ENCODE results near the gene PTPRN2. TPM values are rescaled to one million over a fixed set of nuclear protein-coding genes. Genes with fewer than 3 reads are reported as not detected.
"Not testable (repeated sequence)": the region's sequence is repeated elsewhere in the genome, so short reads cannot be mapped to it uniquely, and the experiment has no call there.

The PTPRN2 gene
- polyA plus RNA-seq, 4 donors: 7.4 to 9.6 (median 8.8) TPM

GRCh38 chr7:157700231-157701005 is 887.2 kb downstream of the PTPRN2 start:
- DNase-seq (ENCODE audit: low read depth in 4 of 4, low spot score in 3 of 4): no peak

- DNase-seq (ENCODE audit: low read depth in 4 of 4, low spot score in 3 of 4): no peak
Measured at GRCh38 chr7:157699357-157700013, 888.1 kb downstream of the PTPRN2 start.

- not testable (repeated sequence) for DNase-seq (ENCODE audit: low read depth in 4 of 4, low spot score in 3 of 4)
Measured at GRCh38 chr7:157697287-157697686, 890.3 kb downstream of the PTPRN2 start.

GRCh38 chr7:157695609-157696008 is 892.0 kb downstream of the PTPRN2 start:
- not testable (repeated sequence) for DNase-seq (ENCODE audit: low read depth in 4 of 4, low spot score in 3 of 4)

- DNase-seq (ENCODE audit: low read depth in 4 of 4, low spot score in 3 of 4): no peak
Measured at GRCh38 chr7:157694376-157694665, 893.3 kb downstream of the PTPRN2 start.

GRCh38 chr7:157693521-157694375 is 893.9 kb downstream of the PTPRN2 start:
- DNase-seq (ENCODE audit: low read depth in 4 of 4, low spot score in 3 of 4): no peak

- no peak for DNase-seq (ENCODE audit: low read depth in 4 of 4, low spot score in 3 of 4)
Measured at GRCh38 chr7:157693071-157693520, 894.5 kb downstream of the PTPRN2 start.

GRCh38 chr7:157692460-157693011 is 895.1 kb downstream of the PTPRN2 start:
- DNase-seq (ENCODE audit: low read depth in 4 of 4, low spot score in 3 of 4): no peak

GRCh38 chr7:157691586-157692459 is 895.8 kb downstream of the PTPRN2 start:
- DNase-seq (ENCODE audit: low read depth in 4 of 4, low spot score in 3 of 4): no peak

GRCh38 chr7:157690833-157691585 is 896.6 kb downstream of the PTPRN2 start:
- DNase-seq (ENCODE audit: low read depth in 4 of 4, low spot score in 3 of 4): peak in 3 of 4 donors; percentile 41 to 47 (median 42)

GRCh38 chr7:157690058-157690832 is 897.4 kb downstream of the PTPRN2 start:
- DNase-seq (ENCODE audit: low read depth in 4 of 4, low spot score in 3 of 4): no peak

GRCh38 chr7:157689269-157690057 is 898.2 kb downstream of the PTPRN2 start:
- DNase-seq (ENCODE audit: low read depth in 4 of 4, low spot score in 3 of 4): no peak

GRCh38 chr7:157688533-157689268 is 898.9 kb downstream of the PTPRN2 start:
- no peak for DNase-seq (ENCODE audit: low read depth in 4 of 4, low spot score in 3 of 4)

GRCh38 chr7:157687845-157688532 is 899.6 kb downstream of the PTPRN2 start:
- DNase-seq (ENCODE audit: low read depth in 4 of 4, low spot score in 3 of 4): no peak

- DNase-seq (ENCODE audit: low read depth in 4 of 4, low spot score in 3 of 4): no peak
Measured at GRCh38 chr7:157687158-157687557, 900.5 kb downstream of the PTPRN2 start.

GRCh38 chr7:157686285-157686894 is 901.2 kb downstream of the PTPRN2 start:
- DNase-seq (ENCODE audit: low read depth in 4 of 4, low spot score in 3 of 4): no peak

Measured in right renal pelvis (tissue), 4 donors.